GM18951 (cell line): ENCODE data around the gene CSH2.
"Not testable (repeated sequence)": the region's sequence is repeated elsewhere in the genome, so short reads cannot be mapped to it uniquely, and the experiment has no call there.

ENCODE experiments used
- POLR2A ChIP-seq: IDR thresholded peaks from 4 replicates; pipeline ENCODE4 v1.6.1; 2011; ENCODE audit warnings: mild to moderate bottlenecking; ENCODE audit not compliant: insufficient read length, insufficient read depth; ENCODE audit errors: extremely low read depth
- in situ Hi-C: fragments of 300-500 bp; cut with MboI; formaldehyde crosslinking; loops from one replicate; pipeline ENCODE4 v1.12.0; 2022; ENCODE audit warnings: low sequenced_read_pairs, mixed read lengths, inconsistent platforms; ENCODE audit not compliant: unreplicated experiment

The CSH2 gene

DNA sequence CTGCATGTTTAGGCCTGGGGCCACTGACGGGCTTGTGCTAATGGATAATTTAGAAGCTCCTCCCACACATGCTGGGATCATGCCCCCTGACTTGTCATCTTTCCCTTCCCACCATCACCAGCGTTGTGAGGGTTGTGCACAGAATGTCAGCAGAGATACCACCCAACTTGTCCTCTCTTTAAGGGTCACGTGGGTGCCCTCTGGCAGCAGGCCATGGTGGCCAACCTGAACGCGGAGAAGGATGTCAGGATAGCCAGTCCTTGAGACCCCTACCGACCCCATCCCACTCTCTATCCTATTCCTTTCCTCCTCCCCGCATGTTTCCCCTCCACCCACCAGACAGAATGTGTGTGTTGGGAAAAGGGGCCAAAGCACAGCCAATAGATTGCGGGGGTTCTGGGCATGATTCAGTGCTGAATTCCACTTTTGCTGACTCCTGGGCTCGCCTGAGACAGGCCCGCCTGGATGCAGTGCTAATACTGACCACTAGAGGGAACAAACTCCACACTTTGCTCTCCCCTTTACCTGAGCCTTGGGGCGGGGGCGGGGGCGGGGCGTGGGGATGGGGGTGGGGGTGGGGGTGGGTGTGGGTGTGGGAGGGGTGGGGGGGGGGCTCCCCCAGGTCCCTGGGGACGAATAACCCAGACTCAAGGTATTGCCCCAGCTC is 8.6 kb upstream of the CSH2 start, which contains the start of gene GH2:
GH2 (minus strand) TSS at position 10 of the 667 bp plus-strand sequence. CDS start 143 bp downstream, outside the sequence.
- TF ChIP-seq POLR2A, result no peak
- in situ Hi-C loops, result no loop called here

DNA sequence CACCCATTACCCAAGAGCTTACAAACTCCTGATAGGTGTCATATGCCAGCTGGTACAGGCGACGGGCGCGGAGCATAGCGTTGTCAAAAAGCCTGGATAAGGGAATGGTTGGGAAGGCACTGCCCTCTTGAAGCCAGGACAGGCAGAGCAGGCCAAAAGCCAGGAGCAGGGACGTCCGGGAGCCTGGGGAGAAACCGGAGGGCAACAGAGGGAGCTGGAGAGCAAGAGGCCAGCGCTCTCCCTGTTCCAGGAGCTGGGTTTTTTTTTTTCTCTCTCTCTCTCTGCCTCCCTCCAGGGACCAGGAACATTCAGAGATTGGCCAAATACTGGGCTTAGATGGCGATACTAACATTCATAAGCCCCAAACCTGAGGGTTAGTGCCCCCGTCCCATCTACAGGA is 7.9 kb upstream of the CSH2 start:
- in situ Hi-C loops, result not testable (repeated sequence)

DNA sequence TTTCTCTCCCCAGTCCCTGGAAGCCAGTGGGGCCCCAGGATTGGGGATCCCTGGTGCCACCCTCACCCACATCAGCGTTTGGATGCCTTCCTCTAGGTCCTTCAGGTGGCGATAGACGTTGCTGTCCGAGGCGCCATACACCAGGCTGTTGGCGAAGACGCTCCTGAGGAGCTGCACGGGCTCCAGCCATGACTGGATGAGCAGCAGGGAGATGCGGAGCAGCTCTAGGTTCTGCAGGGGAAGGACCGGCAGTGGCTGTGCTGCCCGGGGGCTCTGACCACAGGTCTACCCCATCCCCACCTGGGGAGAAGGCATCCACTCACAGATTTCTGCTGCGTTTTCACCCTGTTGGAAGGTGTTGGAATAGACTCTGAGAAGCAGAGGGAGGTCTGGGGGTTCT is 7.2 kb upstream of the CSH2 start:
- in situ Hi-C loops, result no loop called here
- TF ChIP-seq POLR2A, result no peak

DNA sequence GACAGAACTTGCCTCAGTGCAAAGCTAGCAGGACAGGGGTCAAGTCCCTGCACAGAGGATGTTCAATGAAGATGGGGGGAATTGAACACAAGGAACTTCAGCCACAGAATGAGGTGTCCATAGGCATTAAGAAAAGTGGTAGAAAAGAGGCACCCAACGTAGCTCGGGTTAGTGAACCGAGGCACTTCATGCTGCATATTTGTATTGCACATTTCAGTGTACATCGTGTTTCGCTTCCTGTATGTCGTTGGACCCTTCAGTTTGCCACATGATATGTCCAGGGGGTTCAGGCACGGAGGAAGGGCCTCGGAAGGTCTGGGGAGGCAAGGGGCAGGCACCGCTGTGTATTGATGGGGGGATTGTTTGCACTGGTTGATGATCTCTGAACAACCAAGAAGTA is 4.9 kb upstream of the CSH2 start:
- in situ Hi-C loops, result not testable (repeated sequence)

DNA sequence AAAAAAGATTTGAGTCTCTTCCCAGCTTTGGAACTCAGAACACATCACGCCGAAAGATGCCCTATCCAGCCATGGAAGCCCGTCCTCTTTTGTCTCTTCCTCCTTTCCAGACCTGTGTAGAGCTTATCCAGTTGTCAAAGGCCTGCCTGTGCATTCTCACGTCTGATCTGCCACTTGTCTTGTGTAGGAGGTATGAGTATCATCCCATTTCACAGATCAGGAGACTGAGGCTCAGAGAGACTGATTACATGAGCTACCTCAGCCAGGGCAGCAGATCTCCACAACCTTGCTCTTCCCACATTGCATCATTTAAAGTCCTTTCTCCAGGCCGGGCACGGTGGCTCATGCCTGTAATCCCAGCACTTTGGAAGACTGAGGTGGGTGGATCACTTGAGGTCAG is 1.2 kb upstream of the CSH2 start:
- in situ Hi-C loops, result not testable (repeated sequence)

DNA sequence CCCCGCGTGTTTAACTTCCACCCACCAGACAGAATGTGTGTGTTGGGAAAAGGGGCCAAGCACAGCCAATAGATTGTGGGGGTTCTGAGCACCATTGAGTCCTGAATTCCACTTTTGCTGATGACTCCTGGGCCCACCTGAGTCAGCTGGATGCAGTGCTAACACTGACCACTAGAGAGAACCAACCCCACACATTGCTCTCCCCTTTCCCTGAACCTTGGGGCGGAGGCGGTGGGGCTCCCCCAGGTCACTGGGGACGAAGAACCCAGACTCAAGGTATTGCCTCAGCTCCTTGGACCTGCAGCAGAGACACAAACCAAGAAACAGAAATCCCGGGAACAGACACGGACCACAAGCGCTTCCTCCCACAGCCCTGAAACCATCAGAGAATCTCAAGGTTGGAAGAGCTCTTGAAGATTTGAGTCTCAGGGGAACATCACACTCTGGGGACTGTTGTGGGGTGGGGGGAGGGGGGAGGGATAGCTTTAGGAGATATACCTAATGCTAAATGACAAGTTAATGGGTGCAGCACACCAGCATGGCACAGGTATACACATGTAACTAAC is 667 bp upstream of the CSH2 start:
- in situ Hi-C loops, result not testable (repeated sequence)

DNA sequence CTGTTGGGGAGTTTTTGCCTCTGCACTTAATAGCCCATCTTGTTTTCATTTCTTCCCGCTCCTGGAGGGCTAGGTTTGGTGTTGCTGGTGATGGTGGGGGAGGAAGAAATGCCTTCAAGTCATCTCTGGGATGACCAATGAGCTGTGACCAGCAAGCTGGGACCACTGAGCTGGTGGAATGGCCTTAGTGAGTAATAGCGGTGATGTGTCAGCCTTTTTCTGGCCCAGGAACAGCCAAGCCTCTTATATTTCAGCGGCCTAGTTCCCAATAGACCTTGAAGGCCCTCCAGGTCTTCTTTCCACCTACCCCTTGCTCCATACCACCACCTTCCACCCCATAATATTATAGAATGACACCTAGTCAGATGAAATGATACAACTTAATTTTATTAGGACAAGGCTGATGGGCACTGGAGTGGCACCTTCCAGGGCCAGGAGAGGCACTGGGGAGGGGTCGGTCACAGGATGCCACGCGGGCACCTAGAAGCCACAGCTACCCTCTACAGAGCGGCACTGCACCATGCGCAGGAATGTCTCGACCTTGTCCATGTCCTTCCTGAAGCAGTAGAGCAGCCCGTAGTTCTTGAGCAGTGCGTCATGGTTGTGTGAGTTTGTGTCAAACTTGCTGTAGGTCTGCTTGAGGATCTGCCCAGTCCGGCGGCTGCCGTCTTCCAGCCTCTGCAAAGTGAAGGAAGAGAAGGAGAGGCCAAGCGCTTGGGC is 1.7 kb downstream of the CSH2 start:
- in situ Hi-C loops, result not testable (repeated sequence)

DNA sequence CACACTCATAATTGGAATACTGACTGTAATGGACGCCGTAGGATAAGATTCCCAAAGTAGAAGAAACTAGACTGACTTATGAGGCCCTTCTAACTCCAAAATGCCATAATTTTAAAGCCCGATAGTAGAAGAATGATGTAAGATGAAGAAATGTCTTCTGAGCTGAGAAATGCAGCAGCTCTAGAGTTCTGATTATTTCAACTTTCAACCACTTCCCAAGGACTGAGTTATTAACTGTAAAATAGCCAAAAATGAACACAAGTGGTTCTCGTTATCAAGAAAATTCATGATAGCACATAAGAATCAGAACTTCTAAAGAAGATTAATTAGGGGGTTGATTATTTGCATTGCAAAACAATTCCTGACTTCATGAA is 3.2 kb downstream of the CSH2 start:
- in situ Hi-C loops, result not testable (repeated sequence)

DNA sequence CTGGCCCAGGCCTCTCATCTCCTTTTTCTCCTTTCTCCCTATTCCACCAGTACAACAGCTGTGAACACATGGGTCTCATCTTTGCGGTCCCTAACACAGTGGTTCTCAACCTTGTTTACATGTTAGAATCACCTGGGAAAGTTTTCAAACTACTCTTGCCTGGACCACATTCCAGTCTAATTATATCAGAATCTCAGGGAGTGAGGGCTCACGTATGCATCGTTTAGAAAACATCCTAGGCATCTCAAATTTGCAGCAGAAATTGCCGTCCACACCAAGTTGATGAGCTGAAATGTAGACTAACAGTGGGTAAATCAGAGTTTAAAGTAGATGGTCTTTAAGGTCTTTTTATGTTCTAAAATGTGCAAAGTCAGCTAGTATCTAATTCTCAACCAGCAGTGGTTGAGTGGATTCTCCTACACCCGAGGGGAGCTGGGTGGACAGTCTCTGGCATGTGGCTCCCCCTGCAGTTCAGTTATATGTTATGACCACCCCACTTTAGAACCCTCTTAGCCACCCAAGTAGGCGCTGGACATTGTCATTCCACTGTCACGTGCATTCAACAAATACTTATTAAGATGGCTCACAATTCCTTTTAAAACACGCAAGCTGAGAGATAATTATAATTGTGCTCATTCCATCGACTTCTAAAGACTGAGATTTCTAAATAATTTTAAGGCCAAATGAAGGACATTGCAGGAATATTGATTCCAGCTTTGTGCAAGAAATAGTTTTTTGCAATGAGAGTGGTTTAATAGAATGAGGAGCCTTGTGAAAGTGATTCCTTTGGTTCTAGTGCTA is 3.8 kb downstream of the CSH2 start:
- in situ Hi-C loops, result not testable (repeated sequence)

DNA sequence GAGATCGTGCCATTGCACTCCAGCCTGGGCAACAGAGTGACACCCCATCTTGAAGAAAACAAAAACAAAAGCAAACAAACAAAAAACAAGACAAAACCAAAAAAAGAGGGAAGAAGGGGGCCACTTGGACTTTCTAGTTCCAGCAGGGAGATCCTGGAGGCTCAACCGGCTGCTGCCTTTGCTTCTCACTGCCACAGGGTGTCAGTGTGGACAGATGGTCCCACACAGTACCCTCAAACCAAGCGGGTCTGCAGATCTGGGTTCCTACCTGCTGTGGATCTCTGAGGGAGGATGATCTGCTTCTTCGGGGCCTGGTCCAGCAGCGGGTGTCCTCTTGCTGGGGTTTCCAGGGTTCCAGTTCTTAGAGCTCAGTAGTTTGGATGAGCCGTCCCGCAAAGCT is 6.9 kb downstream of the CSH2 start:
- in situ Hi-C loops, result not testable (repeated sequence)

DNA sequence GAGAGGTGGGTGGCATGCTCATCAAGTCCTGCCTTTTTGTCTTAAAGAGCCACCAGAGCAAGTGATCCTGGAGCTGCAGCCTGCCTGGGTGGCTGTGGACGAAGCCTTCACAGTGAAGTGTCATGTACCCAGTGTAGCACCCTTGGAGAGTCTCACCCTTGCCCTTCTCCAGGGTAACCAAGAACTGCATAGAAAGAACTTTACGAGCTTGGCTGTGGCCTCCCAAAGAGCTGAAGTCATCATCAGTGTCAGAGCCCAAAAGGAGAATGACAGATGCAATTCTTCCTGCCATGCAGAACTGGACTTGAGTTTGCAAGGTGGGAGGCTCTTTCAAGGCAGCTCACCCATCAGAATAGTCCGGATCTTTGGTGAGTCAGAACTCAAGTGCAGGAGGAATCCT is 14.2 kb downstream of the CSH2 start:
- in situ Hi-C loops, result no loop called here
- TF ChIP-seq POLR2A, result no peak

DNA sequence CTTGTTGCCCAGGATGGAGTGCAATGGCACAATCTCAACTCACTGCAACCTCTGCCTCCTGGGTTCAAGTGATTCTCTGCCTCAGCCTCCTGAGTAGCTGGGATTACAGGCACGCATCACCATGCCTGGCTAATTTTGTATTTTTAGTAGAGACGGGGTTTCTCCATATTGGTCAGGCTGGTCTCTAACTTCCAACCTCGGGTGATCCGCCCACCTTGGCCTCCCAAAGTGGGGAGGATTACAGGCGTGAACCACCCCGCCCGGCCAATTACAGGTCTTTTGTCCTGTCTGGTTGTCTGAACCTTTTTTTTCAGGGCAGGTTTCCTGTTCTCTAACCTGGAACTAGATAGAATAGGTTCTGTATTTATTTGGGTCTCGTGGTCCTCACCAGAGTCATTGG is 17.1 kb downstream of the CSH2 start:
- in situ Hi-C loops, result not testable (repeated sequence)

DNA sequence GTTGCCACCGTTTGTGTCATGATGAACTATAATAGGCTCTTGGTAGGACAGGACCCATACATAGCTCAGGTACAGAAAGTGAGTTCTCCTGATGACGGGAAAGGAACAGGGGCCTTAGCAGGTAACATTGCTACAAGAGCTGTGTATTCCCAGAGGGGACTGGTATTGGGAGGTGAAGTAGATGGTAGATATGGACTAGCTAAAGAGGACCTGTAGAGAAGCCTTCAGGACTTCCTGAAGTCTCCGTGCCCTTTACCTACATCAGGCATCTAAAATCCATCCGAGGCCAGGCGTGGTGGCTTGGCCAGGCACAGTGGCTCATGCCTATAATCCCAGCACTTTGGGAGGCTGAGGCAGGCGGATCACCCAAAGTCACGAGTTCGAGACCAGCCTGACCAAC is 18.3 kb downstream of the CSH2 start:
- in situ Hi-C loops, result no loop called here
- TF ChIP-seq POLR2A, result no peak

DNA sequence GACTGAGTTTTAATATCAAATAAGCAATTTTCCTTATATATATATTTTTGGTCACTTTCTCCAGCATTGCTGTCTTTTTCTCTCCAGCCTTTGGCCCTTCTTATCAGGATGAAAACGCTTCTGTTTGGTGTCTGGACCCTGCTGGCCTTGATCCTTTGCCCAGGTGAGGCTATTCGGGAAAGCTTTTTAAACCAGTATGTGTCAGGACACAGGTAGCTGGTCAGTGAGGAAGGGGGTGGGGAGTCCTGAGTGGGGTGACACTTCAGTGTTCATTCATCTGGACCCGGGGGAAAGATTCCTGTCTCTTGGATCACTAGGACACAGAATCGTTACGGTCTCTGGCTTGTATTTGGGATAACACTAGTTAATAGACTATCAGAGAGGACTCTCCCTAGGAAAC is 18.8 kb downstream of the CSH2 start:
- in situ Hi-C loops, result no loop called here
- TF ChIP-seq POLR2A, result no peak
